KMS-11 (cell line): ENCODE data around the gene SDK2.
"Not testable (repeated sequence)": the region's sequence is repeated elsewhere in the genome, so short reads cannot be mapped to it uniquely, and the experiment has no call there.

Experiments used
- H2AFZ ChIP-seq: fragments of 200-600 bp; sonication (generic); 2 replicates; pipeline ENCODE4 v1.6.1; 2016; ENCODE audit warnings: antibody characterized with exemption, mixed run types, low read depth
- H3K27ac ChIP-seq: fragments of 200-600 bp; sonication (generic); 2 replicates; pipeline ENCODE4 v1.6.1; 2016; ENCODE audit warnings: mild to moderate bottlenecking, mixed run types
- H3K27me3 ChIP-seq: fragments of 200-600 bp; sonication (generic); 2 replicates; pipeline ENCODE4 v1.6.1; 2017; ENCODE audit warnings: mild to moderate bottlenecking, low read depth, mixed run types, moderate library complexity; ENCODE audit not compliant: insufficient read depth
- H3K36me3 ChIP-seq: fragments of 200-600 bp; sonication (generic); 2 replicates; pipeline ENCODE4 v1.6.1; 2017; ENCODE audit warnings: mild to moderate bottlenecking, mixed run types; ENCODE audit not compliant: insufficient read depth
- H3K4me1 ChIP-seq: fragments of 200-600 bp; sonication (generic); 2 replicates; pipeline ENCODE4 v1.6.1; 2016; ENCODE audit warnings: mild to moderate bottlenecking, low read depth, mixed run types; ENCODE audit not compliant: poor library complexity, severe bottlenecking
- H3K4me2 ChIP-seq: fragments of 200-600 bp; sonication (generic); 2 replicates; pipeline ENCODE4 v1.7.0; 2016; ENCODE audit warnings: mild to moderate bottlenecking, mixed run types
- H3K4me3 ChIP-seq: fragments of 200-600 bp; sonication (generic); IDR thresholded peaks from 2 replicates; pipeline ENCODE4 v1.6.1; 2017; ENCODE audit warnings: low read depth, low read length, mixed read lengths; ENCODE audit not compliant: insufficient read depth
- H3K79me2 ChIP-seq: fragments of 200-600 bp; sonication (generic); 2 replicates; pipeline ENCODE4 v1.6.1; 2016; ENCODE audit warnings: low read depth, mixed run types; ENCODE audit not compliant: insufficient read depth
- H3K9ac ChIP-seq: fragments of 200-600 bp; sonication (generic); 2 replicates; pipeline ENCODE4 v1.6.1; 2016; ENCODE audit warnings: mild to moderate bottlenecking, mixed run types
- H4K20me1 ChIP-seq: fragments of 200-600 bp; sonication (generic); 2 replicates; pipeline ENCODE4 v1.6.1; 2016; ENCODE audit warnings: mild to moderate bottlenecking, mixed run types; ENCODE audit not compliant: insufficient read depth
- CTCF ChIP-seq: fragments of 200-600 bp; sonication (generic); conservative IDR thresholded peaks from 2 replicates; pipeline ENCODE4 v1.6.1; 2017; ENCODE audit warnings: low read depth, mild to moderate bottlenecking, antibody characterized with exemption, low read length, moderate library complexity, mixed read lengths

The SDK2 gene

GRCh38 chr17:73315471-73315870, 328.8 kb downstream of the SDK2 start:
- Histone ChIP-seq H3K4me2 (no peak overlapping the region), H3K4me3 (no peak overlapping the region), H3K27me3 (no peaks in the 10 kb centered on the region), H4K20me1 (no peaks in the 10 kb centered on the region), H3K36me3 (no peaks in the 10 kb centered on the region), H2AFZ (no peak overlapping the region), H3K9ac (no peak overlapping the region), H3K4me1 (peaks cover 10% of the 10 kb centered on the region), H3K79me2 (no peaks in the 10 kb centered on the region), H3K27ac (no peak overlapping the region)
- no peak for TF ChIP-seq CTCF

DNA sequence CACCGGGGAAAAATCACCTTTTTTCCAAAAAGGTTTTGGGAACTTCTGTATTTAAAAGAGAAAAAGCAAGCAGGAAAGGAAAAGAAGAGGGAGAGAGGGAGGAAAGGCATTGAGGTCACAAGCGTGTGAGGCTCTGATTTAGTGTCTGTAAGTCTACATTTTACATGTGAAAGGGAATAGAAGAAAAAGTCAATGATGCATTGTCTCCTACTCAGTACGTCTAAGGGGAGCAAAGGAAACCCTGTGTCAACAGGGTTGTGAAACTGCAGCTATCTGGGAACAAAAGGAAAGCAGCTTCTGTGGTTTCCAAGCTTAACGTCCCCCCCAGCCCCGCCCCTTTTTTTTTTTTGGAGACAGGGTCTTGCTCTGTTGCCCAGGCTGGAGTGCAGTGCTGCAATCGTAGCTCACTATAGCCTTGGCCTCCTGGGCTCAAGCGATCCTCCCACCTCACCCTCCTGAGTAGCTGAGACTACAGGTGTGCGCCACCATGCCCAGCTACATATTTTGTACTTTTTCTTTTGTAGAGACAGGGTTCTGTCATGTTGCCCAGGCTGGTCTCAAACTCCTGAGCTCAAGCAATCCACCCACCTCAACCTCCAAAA, 330.6 kb downstream of the SDK2 start:
- Histone ChIP-seq H2AFZ (no peak overlapping the region), H3K36me3 (no peaks in the 10 kb centered on the region), H3K4me1 (peaks cover 22% of the 10 kb centered on the region), H4K20me1 (no peaks in the 10 kb centered on the region), H3K27ac (no peak overlapping the region), H3K4me2 (no peak overlapping the region), H3K27me3 (no peaks in the 10 kb centered on the region), H3K4me3 (no peak overlapping the region), H3K79me2 (no peaks in the 10 kb centered on the region), H3K9ac (no peak overlapping the region)
- no peak for TF ChIP-seq CTCF

GRCh38 chr17:73312887-73313286, 331.4 kb downstream of the SDK2 start:
- Histone ChIP-seq H2AFZ (peak overlapping the region; percentile 71; the same call in 1 of the 2 replicates), H3K4me2 (peak overlapping the region; percentile 58; the same call in 1 of the 2 replicates), H3K4me1 (peaks cover 22% of the 10 kb centered on the region)
- not testable (repeated sequence) for H3K9ac ChIP-seq, H3K36me3 ChIP-seq, H3K27ac ChIP-seq, H3K79me2 ChIP-seq, H3K27me3 ChIP-seq, H3K4me3 ChIP-seq, H4K20me1 ChIP-seq

DNA sequence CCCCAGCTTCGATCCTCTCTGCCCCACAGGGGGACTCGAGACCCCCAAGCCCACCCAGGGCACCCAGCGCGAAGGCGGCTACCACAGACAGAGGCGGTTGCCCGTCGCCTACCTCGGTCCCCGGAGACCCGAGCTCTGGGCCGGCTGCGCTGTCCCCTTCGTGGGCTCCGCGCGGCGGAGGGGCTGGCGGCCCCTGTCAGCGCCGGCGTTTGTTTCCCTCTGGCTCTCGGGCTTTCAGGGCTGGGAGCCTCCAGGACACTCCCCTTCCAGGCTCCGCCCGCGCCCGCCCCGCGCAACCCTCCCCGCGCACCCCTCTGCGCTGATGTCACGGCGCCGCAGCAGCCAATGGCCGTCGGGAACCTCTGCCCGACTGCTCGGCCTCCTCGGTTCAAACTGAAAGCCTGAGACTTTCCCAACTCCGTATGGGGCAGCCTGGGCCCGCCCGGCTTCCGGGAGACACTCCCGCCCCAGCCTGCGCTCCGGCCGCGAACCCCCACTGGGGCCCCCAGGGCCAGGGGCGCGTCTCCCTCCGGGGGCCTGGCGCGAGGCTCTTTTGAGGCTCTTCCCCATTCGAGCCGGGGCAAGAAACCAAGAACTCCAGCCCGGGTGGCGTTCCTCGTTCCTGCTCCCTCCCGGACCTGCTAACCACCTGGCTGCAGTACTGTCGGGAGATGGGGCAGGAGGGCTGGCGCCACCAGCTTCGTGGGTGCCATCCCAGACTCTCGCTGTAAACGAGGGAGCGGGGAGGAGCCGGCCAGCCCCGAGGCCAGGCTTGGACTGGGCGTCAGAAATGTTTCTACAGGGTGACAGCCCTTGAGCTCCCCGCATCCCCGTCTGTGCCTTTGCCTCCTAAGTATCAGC, 332.2 kb downstream of the SDK2 start, which contains the start of gene CDC42EP4:
TSS of gene CDC42EP4 (minus strand) at position 221 of the 861 bp plus-strand sequence. CDS start 25,501 bp downstream, outside the sequence.
- H3K9ac ChIP-seq, result peak within 1 kb of the TSS; percentile 81
- H3K79me2 ChIP-seq, result no peaks in the 10 kb centered on the region; the same call in 1 of the 2 replicates
- peak within 1 kb of the TSS; percentile 52 for H3K27ac ChIP-seq
- peak within 1 kb of the TSS; percentile 92 for H3K4me2 ChIP-seq
- H3K4me1 ChIP-seq, result peaks cover 22% of the 10 kb centered on the region
- H3K4me3 ChIP-seq, result no peak within 1 kb of the TSS
- TF ChIP-seq CTCF, result no peak
- H2AFZ ChIP-seq, result peak within 1 kb of the TSS; percentile 71
- H3K27me3 ChIP-seq, result no peaks in the 10 kb centered on the region
- no peaks in the 10 kb centered on the region for H4K20me1 ChIP-seq
- no peaks in the 10 kb centered on the region for H3K36me3 ChIP-seq
